Body of pancreas (tissue), 4 donors: ENCODE results near the gene PSG4. TPM values are rescaled to one million over a fixed set of nuclear protein-coding genes. Genes with fewer than 3 reads are reported as not detected.
"Not testable (repeated sequence)": the region's sequence is repeated elsewhere in the genome, so short reads cannot be mapped to it uniquely, and the experiment has no call there.

Experiments
- ATAC-seq: fragments of 150-250 bp; one replicate; pipeline ENCODE4 v1.9.1; 2016
- DNase-seq, 4 donors: peaks; one replicate each; pipeline ENCODE4 v3.0.0-alpha.2; 2019
- H3K27ac ChIP-seq, 4 donors: fragments of 200-600 bp; sonication (generic); 1 replicate in 3 of 4; 2 replicates in 1 of 4; pipeline versions ENCODE4 v1.5.1 to v1.6.1; 2016 to 2019; ENCODE audit warnings: mild to moderate bottlenecking in 1 of 4, mixed read lengths in 1 of 4, moderate library complexity in 1 of 4
- H3K27me3 ChIP-seq, 2 donors: fragments of 200-600 bp; sonication (generic); one replicate each; pipeline ENCODE4 v1.6.0; 2016; ENCODE audit warnings: mild to moderate bottlenecking in 1 of 2
- H3K36me3 ChIP-seq, 2 donors: fragments of 200-600 bp; sonication (generic); replicated peaks in 1 of 2; 2 replicates each; pipeline ENCODE4 v1.5.1; 2016; ENCODE audit warnings: low read depth in 2 of 2; ENCODE audit not compliant: insufficient read depth in 1 of 2
- H3K4me1 ChIP-seq: fragments of 200-600 bp; sonication (generic); one replicate; pipeline ENCODE4 v1.6.0; 2016
- H3K4me3 ChIP-seq, 2 donors: fragments of 200-600 bp; sonication (generic); 1 replicate in 1 of 2; 2 replicates in 1 of 2; pipeline ENCODE4 v1.5.1; 2016 to 2019
- H3K9me3 ChIP-seq, 3 donors: fragments of 200-600 bp; sonication (generic); 1 replicate in 2 of 3; 2 replicates in 1 of 3; pipeline ENCODE4 v1.5.1; 2016
- CTCF ChIP-seq, 7 experiments: fragments of 450-650 bp in 4 of 7; fragments of 200-600 bp in 3 of 7; sonication (generic) in 3 of 7; IDR thresholded peaks; one replicate each; pipeline ENCODE4 v1.5.1; 2016 to 2019; ENCODE audit warnings: antibody characterized with exemption in 7 of 7
- POLR2A ChIP-seq, 3 donors: fragments of 450-650 bp; IDR thresholded peaks; one replicate each; pipeline ENCODE4 v1.6.1; 2016; ENCODE audit warnings: antibody characterized with exemption in 3 of 3, mild to moderate bottlenecking in 2 of 3
- WGBS, 2 donors: methylation state at CpG; one replicate each; pipeline ENCODE4 v1.1.5; 2017; 5-methylcytosine and 5-hydroxymethylcytosine counted together
- intact Hi-C: fragments of 100-400 bp; cut with DNase I; formaldehyde crosslinking; loops from one replicate; pipeline ENCODE4 v1.15.1; 2023
- total RNA-seq, 2 donors: library from RNA; depleted of rRNA; stranded (reverse); fragments of >200 nt; gene quantifications; one replicate each; pipeline ENCODE4 v1.1.0, GENCODE V29; 2016

Gene PSG4
- total RNA-seq, 2 donors from 2014 or later: 0.52 TPM; not detected in 1

DNA sequence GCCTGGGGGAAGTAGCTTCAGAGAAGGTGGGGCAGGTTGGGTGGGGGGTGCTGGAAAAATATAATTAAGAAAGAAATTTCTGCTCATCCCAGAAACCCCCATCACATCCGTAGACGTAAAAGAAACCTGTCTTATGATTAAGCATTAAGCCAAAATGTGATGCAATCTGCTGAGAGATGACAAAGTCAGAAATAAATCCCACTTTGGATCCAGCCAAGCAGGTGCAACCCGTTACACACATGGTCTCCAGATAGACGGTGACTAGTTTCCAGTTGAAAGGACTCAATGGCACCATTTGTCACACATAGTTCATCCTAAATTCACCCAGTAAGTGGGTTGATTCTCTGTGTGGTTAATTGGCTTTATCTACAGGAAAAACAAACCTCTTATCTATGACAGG, 53.2 kb downstream of the PSG4 start:
- intact Hi-C loops: no loop called here
- Histone ChIP-seq H3K36me3 (no peaks in the 10 kb centered on the region), H3K4me3 (no peak overlapping the region), H3K27ac (no peak overlapping the region), H3K4me1 (no peaks in the 10 kb centered on the region), H3K27me3 (no peaks in the 10 kb centered on the region), H3K9me3 (no peaks in the 10 kb centered on the region)
- TF ChIP-seq CTCF (IDR thresholded peaks at IDR 0.05): no peak
- TF ChIP-seq POLR2A (IDR thresholded peaks at IDR 0.05): no peak
- no peak for ATAC-seq
- 32 to 54% methylated on average over 4 of the region's 4 CpGs for WGBS, 2 donors
- DNase-seq: no peak

GRCh38 chr19:43149788-43150187, 55.6 kb downstream of the PSG4 start:
- H3K27ac ChIP-seq, H3K4me3 ChIP-seq, H3K27me3 ChIP-seq, H3K4me1 ChIP-seq, H3K36me3 ChIP-seq, DNase-seq, ATAC-seq, intact Hi-C loops, H3K9me3 ChIP-seq: not testable (repeated sequence)
- WGBS, 2 donors: 50 to 55% methylated on average over 7 of the region's 7 CpGs

DNA sequence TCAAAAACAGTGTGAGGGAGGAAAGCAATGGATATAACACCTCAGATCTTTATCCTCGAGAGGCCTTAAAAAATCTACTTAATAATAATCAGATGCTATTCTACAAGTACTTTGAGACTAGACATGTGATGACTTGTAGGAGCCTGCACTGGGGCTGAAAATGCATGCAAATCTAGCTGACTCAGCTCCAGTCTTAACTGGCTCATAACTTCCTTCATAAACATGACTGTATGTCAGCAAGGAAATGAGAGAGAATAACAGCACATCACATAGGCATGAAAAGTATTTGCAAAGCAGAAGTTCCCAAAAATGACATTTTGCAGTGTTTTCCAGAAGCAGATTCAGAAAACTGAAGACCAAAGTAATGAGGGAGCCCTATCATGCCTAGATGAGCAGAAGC, 57.2 kb downstream of the PSG4 start:
- no peaks in the 10 kb centered on the region for H3K27me3 ChIP-seq
- ATAC-seq (no peak), DNase-seq (no peak)

More for the DNA sequence above, 57.2 kb downstream of the PSG4 start:
- H3K4me3 ChIP-seq: no peak overlapping the region
- TF ChIP-seq CTCF (IDR thresholded peaks at IDR 0.05) (no peak), POLR2A (IDR thresholded peaks at IDR 0.05) (no peak)
- 35 to 45% methylated on average over 1 of the region's 1 CpG for WGBS, 2 donors
- H3K27ac ChIP-seq: no peak overlapping the region
- H3K9me3 ChIP-seq: no peaks in the 10 kb centered on the region
- intact Hi-C loops: no loop called here
- no peaks in the 10 kb centered on the region for H3K36me3 ChIP-seq
- no peaks in the 10 kb centered on the region for H3K4me1 ChIP-seq

Other genes starting within 250 kb of the PSG4 start
- not detected for gene PSG11, start 179.2 kb downstream of the PSG4 start, total RNA-seq
- not detected for gene PSG2, start 122.9 kb downstream of the PSG4 start, total RNA-seq
- gene PSG5, start 19.1 kb downstream of the PSG4 start, total RNA-seq: 1 to 10 TPM in 1 of 2 donors, not detected in 1; 1.3 TPM
- not detected for gene PSG9, start 63.9 kb upstream of the PSG4 start, total RNA-seq
- gene CD177, start 148.0 kb upstream of the PSG4 start, total RNA-seq: under 1 TPM in 1 of 2 donors, not detected in 1; 0.52 TPM
- gene TEX101, start 209.3 kb upstream of the PSG4 start, total RNA-seq: not detected